ENCODE results near the gene KLHL24. TPM values are rescaled to one million over a fixed set of nuclear protein-coding genes. Genes with fewer than 3 reads are reported as not detected.
A peak's percentile ranks its signal among the peaks of the same experiment; 100 is the strongest.
"Not testable (repeated sequence)": the region's sequence is repeated elsewhere in the genome, so short reads cannot be mapped to it uniquely, and the experiment has no call there.

KLHL24 gene, protein sequence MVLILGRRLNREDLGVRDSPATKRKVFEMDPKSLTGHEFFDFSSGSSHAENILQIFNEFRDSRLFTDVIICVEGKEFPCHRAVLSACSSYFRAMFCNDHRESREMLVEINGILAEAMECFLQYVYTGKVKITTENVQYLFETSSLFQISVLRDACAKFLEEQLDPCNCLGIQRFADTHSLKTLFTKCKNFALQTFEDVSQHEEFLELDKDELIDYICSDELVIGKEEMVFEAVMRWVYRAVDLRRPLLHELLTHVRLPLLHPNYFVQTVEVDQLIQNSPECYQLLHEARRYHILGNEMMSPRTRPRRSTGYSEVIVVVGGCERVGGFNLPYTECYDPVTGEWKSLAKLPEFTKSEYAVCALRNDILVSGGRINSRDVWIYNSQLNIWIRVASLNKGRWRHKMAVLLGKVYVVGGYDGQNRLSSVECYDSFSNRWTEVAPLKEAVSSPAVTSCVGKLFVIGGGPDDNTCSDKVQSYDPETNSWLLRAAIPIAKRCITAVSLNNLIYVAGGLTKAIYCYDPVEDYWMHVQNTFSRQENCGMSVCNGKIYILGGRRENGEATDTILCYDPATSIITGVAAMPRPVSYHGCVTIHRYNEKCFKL
- total RNA-seq = 100 to 1,000 TPM in 3 of 8 experiments, 10 to 100 TPM in 5; 56.9 to 220 (median 92.6) TPM

DNA sequence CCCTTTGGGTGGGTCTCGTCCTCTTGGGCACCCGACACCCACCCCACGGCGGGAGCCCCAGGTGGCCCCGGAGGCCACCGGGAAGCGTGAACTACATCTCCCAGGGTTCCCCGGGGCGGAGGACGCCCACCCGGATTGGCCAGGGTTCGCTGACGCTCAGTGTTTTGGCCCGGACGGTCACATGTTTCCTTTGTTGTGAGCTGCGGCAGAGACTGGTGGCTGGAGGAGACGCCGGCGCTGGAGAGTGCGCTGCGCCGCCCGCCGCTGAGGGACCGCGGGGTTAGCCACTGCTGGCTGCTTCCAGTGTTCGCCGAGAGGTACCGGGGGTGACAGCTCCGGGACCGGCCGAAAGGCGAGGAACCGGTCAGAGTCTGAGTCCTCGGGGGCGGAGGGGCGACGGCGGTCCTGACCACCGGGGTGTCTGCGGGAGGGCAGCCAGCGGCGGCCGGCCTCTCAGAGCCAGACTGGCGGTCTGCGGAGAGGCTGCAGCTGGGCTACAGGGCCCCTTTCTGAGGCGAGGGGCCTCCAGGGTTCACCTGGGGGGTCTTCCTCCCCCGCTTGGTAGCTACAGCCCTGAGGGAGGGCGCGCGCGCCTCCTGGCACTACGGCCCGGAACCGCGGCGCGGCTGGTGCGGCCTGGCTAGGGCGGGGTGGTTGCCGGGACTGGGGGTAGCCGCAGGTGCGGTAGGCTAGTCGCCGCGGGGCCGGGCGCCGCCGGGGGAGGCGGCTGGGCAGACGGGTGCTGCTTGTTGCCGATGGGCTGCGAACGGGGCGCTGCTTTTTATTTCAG lies at the start of gene KLHL24:
Gene KLHL24 (plus strand): TSS at position 193 of the 790 bp plus-strand sequence. CDS start 14,734 bp downstream, outside the sequence.
- WGBS, 10 experiments = 0% methylated on average over 2 to 20 of the region's 76 CpGs; no CpG with 5 or more reads in 6 of the 10 experiments
- peak; percentile 66 to 83 (median 74) for ATAC-seq (replicated peaks in 6 of 8)

DNA sequence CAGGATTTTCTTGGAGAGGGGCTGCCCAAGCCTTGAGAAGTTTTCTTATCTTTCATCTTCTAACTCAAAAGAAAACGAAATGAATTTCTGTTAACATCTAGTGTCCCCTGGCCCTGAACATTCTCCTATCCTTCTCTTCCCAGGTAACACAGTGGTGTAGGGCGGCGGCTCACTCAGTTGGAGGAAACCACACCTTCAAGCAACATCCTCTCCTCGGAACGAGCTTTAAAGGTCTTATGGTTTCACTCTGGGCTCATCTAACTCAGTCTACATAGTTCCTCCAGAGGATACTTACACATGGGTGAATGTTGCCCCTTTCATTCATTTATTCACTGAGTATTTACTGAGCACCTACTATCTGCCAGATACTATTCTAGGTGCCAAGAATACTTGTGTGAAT lies 48.9 kb upstream of the KLHL24 start:
- no peak for ATAC-seq (replicated peaks in 6 of 8)
- peaks cover 29 to 42% of the 10 kb centered on the region in 2 donors for H3K4me1 ChIP-seq (replicated peaks in 1 of 2)
- no peak overlapping the region for H3K4me3 ChIP-seq
- H3K27ac ChIP-seq = no peak overlapping the region
- WGBS, 10 experiments = 47 to 93% (median 83%) methylated on average over 1 to 5 of the region's 5 CpGs; no CpG with 5 or more reads in 3 of the 10 experiments
- in situ Hi-C loops (cut with MboI; ENCODE audit: low pct_unique_long_range_greater_than_20kb in 2 of 9, low sequenced_read_pairs in 9 of 9, unreplicated experiment in 9 of 9) = no loop called here

More for the DNA sequence above, at the start of gene KLHL24:
- Histone ChIP-seq H3K4me1 (replicated peaks in 1 of 2) (peaks cover 7 to 11% of the 10 kb centered on the region in 2 donors), H3K4me3 (peak within 1 kb of the TSS; percentile 72 to 96 (median 89)), H3K27ac (peak within 1 kb of the TSS; percentile 95 to 97)
- in situ Hi-C loops (cut with MboI; ENCODE audit: low pct_unique_long_range_greater_than_20kb in 2 of 9, low sequenced_read_pairs in 9 of 9, unreplicated experiment in 9 of 9) = loop anchor here in 1 of 9 experiments (25.0 kb wide), 1 partner anchor 148 kb away; no protein-coding TSS in a partner anchor

DNA sequence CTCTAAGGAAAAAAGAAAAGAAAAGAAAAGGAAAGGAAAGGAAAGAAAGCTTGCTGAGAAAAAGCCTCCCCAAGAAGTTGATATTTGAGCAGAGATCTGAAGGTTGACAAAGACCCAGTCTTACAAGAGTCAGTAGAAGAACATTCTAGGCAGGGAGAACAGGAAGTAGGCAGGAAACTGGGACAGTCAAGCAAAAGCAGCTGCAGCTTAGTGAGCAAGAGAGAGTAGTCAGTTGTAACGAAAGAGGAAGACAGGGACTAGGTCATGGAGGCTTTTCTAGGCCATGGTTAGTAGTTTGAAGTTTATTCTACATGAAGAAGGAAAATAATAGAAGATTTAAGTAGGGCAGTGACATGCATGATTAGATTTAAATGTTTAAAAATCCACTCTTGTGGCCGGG lies 48.1 kb upstream of the KLHL24 start:
- 50 to 100% (median 76%) methylated on average over 1 to 2 of the region's 2 CpGs; no CpG with 5 or more reads in 2 of the 10 experiments for WGBS, 10 experiments
- Histone ChIP-seq H3K4me3 (no peak overlapping the region), H3K27ac (no peak overlapping the region), H3K4me1 (replicated peaks in 1 of 2) (peaks cover 27 to 41% of the 10 kb centered on the region in 2 donors)
- in situ Hi-C loops (cut with MboI; ENCODE audit: low pct_unique_long_range_greater_than_20kb in 2 of 9, low sequenced_read_pairs in 9 of 9, unreplicated experiment in 9 of 9) = no loop called here
- ATAC-seq (replicated peaks in 6 of 8) = no peak

DNA sequence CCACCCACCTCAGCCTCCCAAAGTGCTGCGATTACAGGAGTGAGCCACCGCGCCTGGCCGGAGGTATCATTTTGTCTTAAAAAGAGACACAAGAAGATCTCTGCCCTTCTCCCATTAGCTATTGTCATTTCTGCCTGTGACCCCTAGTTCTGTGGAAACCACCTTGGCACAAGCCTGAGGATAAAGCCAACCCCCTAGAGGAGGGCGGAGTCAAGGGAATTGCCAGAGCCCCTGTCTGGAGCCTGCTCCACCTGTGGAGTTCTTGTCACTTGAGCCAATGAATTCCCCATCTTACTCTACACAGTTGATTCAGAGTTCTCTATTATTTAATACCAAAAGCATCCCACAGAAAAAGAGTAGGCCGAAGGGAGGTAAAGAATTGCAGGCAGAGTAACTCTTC lies 45.0 kb upstream of the KLHL24 start:
- H3K4me3 ChIP-seq = no peak overlapping the region
- 76 to 100% (median 100%) methylated on average over 1 to 6 of the region's 6 CpGs; no CpG with 5 or more reads in 2 of the 10 experiments for WGBS, 10 experiments
- H3K4me1 ChIP-seq (replicated peaks in 1 of 2) = peaks cover 0 to 10% of the 10 kb centered on the region in 2 donors
- no peak for ATAC-seq (replicated peaks in 6 of 8)
- in situ Hi-C loops (cut with MboI; ENCODE audit: low pct_unique_long_range_greater_than_20kb in 2 of 9, low sequenced_read_pairs in 9 of 9, unreplicated experiment in 9 of 9) = no loop called here
- no peak overlapping the region for H3K27ac ChIP-seq

DNA sequence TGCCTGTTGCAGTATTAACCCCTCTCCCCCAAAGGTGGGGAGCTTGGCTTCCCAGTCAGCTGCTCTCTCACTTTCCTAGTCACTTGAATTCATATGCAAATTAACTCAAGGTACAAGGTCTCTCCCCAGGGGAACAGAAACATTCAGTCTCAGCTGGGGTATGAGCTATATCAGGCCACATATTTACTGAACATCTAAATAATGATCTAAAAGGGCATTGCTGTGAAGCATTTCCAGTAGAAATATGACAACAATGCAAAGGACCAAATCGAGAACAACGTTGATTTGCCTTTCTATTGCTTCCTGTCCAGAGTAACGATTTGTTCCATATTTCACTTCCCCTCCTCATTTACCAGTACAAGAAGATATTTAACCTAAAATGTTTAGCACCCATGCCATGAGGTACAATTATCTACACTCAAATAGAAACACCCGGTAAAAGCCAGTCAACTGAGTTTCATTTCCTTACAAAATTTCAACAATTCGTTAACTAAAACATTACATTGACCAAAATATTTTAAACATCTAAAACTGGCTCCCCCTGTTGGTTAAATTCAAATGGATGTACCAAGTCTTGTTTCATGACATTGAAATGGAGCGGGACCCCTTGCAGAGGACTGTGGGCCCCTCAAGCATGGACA lies 43.4 kb upstream of the KLHL24 start:
- ATAC-seq (replicated peaks in 6 of 8) = peak in 2 of 8 experiments; percentile 28 to 29

DNA sequence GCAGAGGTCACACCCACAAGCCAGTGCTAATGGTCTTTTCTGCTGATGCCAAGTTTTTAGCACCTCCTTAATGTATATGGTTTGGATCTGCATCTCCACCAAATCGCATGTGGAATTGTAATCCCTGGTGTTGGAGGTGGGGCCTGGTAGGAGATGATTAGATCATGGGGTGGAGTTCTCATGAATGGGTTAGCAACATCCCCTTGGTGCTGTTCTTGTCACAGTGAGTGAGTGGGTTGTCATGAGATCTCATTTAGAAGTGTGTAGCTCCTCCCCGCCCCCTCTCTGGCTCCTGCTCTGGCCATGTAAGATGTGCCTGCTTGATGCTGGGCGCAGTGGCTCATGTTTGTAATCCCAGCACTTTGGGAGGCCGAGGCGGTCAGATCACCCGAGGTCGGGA lies 42.6 kb upstream of the KLHL24 start:
- Histone ChIP-seq H3K27ac (no peak overlapping the region), H3K4me3 (no peak overlapping the region), H3K4me1 (replicated peaks in 1 of 2) (peaks cover 0 to 7% of the 10 kb centered on the region in 2 donors)
- in situ Hi-C loops (cut with MboI; ENCODE audit: low pct_unique_long_range_greater_than_20kb in 2 of 9, low sequenced_read_pairs in 9 of 9, unreplicated experiment in 9 of 9) = no loop called here
- 0 to 100% (median 88%) methylated on average over 1 to 5 of the region's 7 CpGs; no CpG with 5 or more reads in 5 of the 10 experiments for WGBS, 10 experiments
- ATAC-seq (replicated peaks in 6 of 8) = peak in 7 of 8 experiments; percentile 39 to 94 (median 82)

More for the DNA sequence above, 43.4 kb upstream of the KLHL24 start:
- peaks cover 0 to 7% of the 10 kb centered on the region in 2 donors for H3K4me1 ChIP-seq (replicated peaks in 1 of 2)
- WGBS, 10 experiments = 52 to 100% (median 72%) methylated on average over 3 to 6 of the region's 6 CpGs; no CpG with 5 or more reads in 1 of the 10 experiments
- no peak overlapping the region for H3K27ac ChIP-seq
- in situ Hi-C loops (cut with MboI; ENCODE audit: low pct_unique_long_range_greater_than_20kb in 2 of 9, low sequenced_read_pairs in 9 of 9, unreplicated experiment in 9 of 9) = no loop called here
- no peak overlapping the region for H3K4me3 ChIP-seq

DNA sequence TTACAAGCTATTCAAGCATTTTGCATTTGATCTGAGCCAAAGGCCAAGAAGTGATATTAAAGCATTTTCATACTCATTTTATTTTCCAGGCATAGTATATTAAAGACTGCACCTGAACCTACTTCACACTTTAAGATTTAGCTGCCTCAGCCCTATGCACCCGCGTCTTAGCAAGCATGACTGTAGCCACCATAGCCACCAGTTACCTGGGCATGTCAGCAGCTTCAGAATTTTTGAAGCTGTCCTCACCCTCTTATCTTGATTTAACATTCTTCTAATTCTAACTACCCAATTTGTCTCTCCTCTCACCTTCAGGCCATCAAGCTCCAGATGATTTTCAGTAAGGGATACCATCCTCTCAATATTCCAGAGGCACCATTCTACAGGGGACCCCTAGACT lies 40.8 kb upstream of the KLHL24 start:
- WGBS, 10 experiments = 41 to 100% (median 90%) methylated on average over 2 of the region's 2 CpGs; no CpG with 5 or more reads in 7 of the 10 experiments
- Histone ChIP-seq H3K4me3 (no peak overlapping the region), H3K4me1 (replicated peaks in 1 of 2) (peaks cover 0 to 7% of the 10 kb centered on the region in 2 donors), H3K27ac (no peak overlapping the region)
- in situ Hi-C loops (cut with MboI; ENCODE audit: low pct_unique_long_range_greater_than_20kb in 2 of 9, low sequenced_read_pairs in 9 of 9, unreplicated experiment in 9 of 9) = no loop called here
- ATAC-seq (replicated peaks in 6 of 8) = no peak

DNA sequence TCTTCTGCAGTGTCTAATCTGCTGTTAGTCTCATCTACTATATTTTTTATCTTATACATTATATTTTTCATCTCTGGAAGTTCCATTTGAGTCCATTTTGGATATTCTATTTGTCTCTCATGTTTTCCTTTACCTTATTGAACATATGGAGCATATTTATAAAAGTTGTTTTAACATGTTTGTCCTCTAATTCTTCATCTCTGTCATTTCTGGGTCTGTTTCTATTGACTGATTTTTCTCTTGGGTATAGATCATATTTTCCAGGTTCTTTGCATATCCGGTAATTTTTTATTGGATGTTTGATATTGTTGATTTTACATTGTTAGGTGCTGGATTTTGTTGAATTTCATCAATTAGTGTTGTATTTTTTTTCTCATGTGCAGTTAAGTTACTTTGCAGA lies 37.5 kb upstream of the KLHL24 start:
- no peak overlapping the region for H3K4me3 ChIP-seq
- no peaks in the 10 kb centered on the region for H3K4me1 ChIP-seq (replicated peaks in 1 of 2)
- no peak overlapping the region for H3K27ac ChIP-seq
- in situ Hi-C loops (cut with MboI; ENCODE audit: low pct_unique_long_range_greater_than_20kb in 2 of 9, low sequenced_read_pairs in 9 of 9, unreplicated experiment in 9 of 9) = no loop called here
- 0 to 50% (median 3%) methylated on average over 1 of the region's 1 CpG; no CpG with 5 or more reads in 2 of the 10 experiments for WGBS, 10 experiments
- no peak for ATAC-seq (replicated peaks in 6 of 8)

DNA sequence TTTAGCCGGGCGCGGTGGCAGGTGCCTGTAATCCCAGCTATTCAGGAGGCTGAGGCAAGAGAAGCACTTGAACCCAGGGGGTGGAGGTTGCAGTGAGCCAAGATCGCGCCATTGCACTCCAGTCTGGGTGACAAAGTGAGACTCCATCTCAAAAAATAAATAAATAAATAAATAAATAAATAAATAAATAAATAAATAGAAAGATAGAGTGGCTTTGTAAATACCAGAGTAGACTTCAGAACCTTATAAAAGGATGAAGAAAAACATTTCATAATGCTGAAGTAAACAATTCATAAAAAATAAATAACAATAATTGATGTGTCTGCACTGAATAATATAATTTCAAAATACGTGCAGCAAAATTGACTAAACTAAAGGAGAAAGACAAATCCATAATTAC lies 24.1 kb upstream of the KLHL24 start:
- H3K4me1 ChIP-seq (replicated peaks in 1 of 2); H3K4me3 ChIP-seq; H3K27ac ChIP-seq; ATAC-seq (replicated peaks in 6 of 8); in situ Hi-C loops (cut with MboI; ENCODE audit: low pct_unique_long_range_greater_than_20kb in 2 of 9, low sequenced_read_pairs in 9 of 9, unreplicated experiment in 9 of 9): not testable (repeated sequence)
- WGBS, 10 experiments = 68 to 100% (median 90%) methylated on average over 2 to 6 of the region's 6 CpGs

DNA sequence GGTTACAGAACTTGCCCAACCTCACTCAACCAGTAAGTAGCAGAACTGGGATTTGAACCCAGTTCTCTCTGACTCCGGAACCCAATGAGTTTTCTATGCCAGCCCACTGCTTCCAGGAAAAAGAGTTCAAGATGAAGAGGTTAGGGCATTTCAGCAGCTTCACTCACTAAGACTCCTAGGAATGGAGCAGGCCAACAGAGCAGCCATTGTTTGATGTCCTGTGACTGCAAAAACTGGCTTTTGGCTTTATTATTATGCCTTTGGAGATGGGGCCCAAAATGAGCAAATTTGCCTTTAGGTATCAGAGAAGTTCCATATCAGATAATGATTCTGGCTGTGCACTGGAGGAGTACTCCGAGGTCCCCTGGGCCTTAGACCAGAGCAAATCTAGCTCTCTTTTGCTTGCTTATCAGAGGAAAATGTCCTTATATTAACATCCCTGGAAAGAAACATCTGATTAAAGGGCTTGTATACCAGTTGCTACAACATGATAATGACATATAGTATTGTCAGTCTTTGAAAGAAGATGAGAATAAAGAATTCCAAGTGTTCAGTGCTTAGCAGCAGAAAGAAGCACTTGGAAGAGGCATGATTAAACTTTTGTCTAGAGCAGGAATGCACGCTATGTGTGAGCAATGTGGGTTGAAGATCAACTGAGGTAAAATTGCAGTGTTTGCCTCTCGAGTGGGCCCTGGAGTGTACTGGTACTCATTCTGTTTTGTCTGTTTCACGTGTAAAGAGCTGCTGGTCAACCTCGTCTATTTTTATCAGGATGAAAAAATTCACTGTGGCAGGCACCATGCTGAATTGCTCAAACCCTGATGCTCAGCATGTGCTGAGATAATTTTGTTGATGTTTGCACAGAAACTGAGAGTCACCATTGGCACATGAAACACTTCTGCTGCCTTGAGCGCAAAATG lies 21.8 kb upstream of the KLHL24 start:
- in situ Hi-C loops (cut with MboI; ENCODE audit: low pct_unique_long_range_greater_than_20kb in 2 of 9, low sequenced_read_pairs in 9 of 9, unreplicated experiment in 9 of 9) = no loop called here
- 37 to 100% (median 83%) methylated on average over 1 to 7 of the region's 7 CpGs; no CpG with 5 or more reads in 1 of the 10 experiments for WGBS, 10 experiments
- Histone ChIP-seq H3K27ac (no peak overlapping the region), H3K4me1 (replicated peaks in 1 of 2) (peaks cover 0 to 4% of the 10 kb centered on the region in 2 donors), H3K4me3 (no peak overlapping the region)
- ATAC-seq (replicated peaks in 6 of 8) = peak in 3 of 8 experiments; percentile 50 to 98 (median 65)

DNA sequence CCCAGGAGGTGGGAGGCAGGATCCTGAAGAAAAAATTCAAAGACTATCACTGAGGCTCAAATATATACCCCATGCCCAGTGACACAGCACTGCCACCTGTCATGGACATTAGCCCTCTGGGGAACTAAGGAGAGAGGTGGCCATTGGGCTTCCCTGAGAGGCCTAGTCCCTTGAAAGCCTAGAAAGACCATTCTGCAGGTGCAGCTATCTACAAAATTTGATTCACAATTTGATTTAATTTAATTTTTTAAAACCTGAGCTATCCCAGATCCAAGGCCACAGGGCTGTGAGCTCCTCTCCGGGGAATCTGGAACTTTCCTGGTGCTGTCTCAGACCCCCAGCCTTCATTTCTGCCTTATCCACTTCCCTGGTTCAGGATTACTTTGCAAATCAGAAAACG lies 16.9 kb upstream of the KLHL24 start:
- WGBS, 10 experiments = 40 to 100% (median 75%) methylated on average over 1 to 2 of the region's 2 CpGs; no CpG with 5 or more reads in 3 of the 10 experiments
- in situ Hi-C loops (cut with MboI; ENCODE audit: low pct_unique_long_range_greater_than_20kb in 2 of 9, low sequenced_read_pairs in 9 of 9, unreplicated experiment in 9 of 9) = no loop called here
- H3K4me1 ChIP-seq (replicated peaks in 1 of 2) = peaks cover 0 to 4% of the 10 kb centered on the region in 2 donors

More for the DNA sequence above, 16.9 kb upstream of the KLHL24 start:
- ATAC-seq (replicated peaks in 6 of 8) = no peak
- Histone ChIP-seq H3K4me3 (no peak overlapping the region), H3K27ac (no peak overlapping the region)

Measured in motor neuron (in vitro differentiated cells).